H1 (cell line): Measurements from ENCODE around the gene CHI3L1. TPM values are rescaled to one million over a fixed set of nuclear protein-coding genes. Genes with fewer than 3 reads are reported as not detected.

ENCODE experiments used
- CTCF ChIA-PET: fragments of 300-600 bp; sonication (Branson Sonifier 250); formaldehyde crosslinking; loops from one replicate; lab custom pipeline; 2021; ENCODE audit not compliant: partially characterized antibody; lab: Charles Lee
- POLR2A ChIA-PET: fragments of 300-600 bp; sonication (Branson Sonifier 250); formaldehyde crosslinking; loops from one replicate; lab custom pipeline; 2021; ENCODE audit warnings: inconsistent platforms; ENCODE audit not compliant: partially characterized antibody; lab: Charles Lee
- DNase-seq, 2 experiments: peaks; one replicate each; pipeline versions ENCODE4 v3.0.0 to v3.0.0-alpha.2; 2010 to 2022; ENCODE audit warnings: low spot score in 2 of 2, low read depth in 1 of 2, mixed read lengths in 1 of 2
- FAIRE-seq: peaks from 2 replicates; lab custom pipeline; 2011; peaks lifted over from hg19 to GRCh38; lab: Jason Lieb, UNC
- H2AFZ ChIP-seq: 2 replicates; pipeline ENCODE4 v1.8.1; 2012; ENCODE audit warnings: low read length, inconsistent platforms
- H2AK5ac ChIP-seq: 2 replicates; pipeline ENCODE4 v1.6.1; 2013; ENCODE audit warnings: low read depth, low read length
- H2BK120ac ChIP-seq: replicated peaks from 2 replicates; pipeline ENCODE3; 2013; ENCODE audit warnings: low read depth, low read length, inconsistent platforms
- H2BK12ac ChIP-seq: 2 replicates; pipeline ENCODE4 v1.6.1; 2013; ENCODE audit warnings: low read depth, low read length
- H2BK15ac ChIP-seq: 2 replicates; pipeline ENCODE4 v1.6.1; 2013; ENCODE audit warnings: low read length
- H2BK20ac ChIP-seq: 2 replicates; pipeline ENCODE4 v1.6.1; 2013; ENCODE audit warnings: low read length
- H2BK5ac ChIP-seq: 2 replicates; pipeline ENCODE4 v1.6.1; 2013; ENCODE audit warnings: low read depth, low read length
- H3K14ac ChIP-seq: 2 replicates; pipeline ENCODE4 v1.6.1; 2013; ENCODE audit warnings: inconsistent platforms; ENCODE audit not compliant: insufficient read length
- H3K18ac ChIP-seq: 2 replicates; pipeline ENCODE4 v1.6.1; 2013; ENCODE audit warnings: low read length; ENCODE audit errors: extremely low read depth
- H3K23ac ChIP-seq: 2 replicates; pipeline ENCODE4 v1.6.1; 2013; ENCODE audit warnings: inconsistent platforms; ENCODE audit not compliant: insufficient read length
- H3K23me2 ChIP-seq: 2 replicates; pipeline ENCODE4 v1.6.1; 2013; ENCODE audit warnings: low read depth, low read length
- H3K27ac ChIP-seq: 2 replicates; pipeline ENCODE4 v1.6.1; 2011; ENCODE audit warnings: low read depth, low read length, inconsistent platforms
- H3K27me3 ChIP-seq, 4 experiments: replicated peaks in 1 of 4; 1 replicate in 1 of 4; 2 replicates in 3 of 4; pipeline versions ENCODE4 v1.6.1 to v1.8.1; 2011 to 2013; ENCODE audit warnings: low read length in 3 of 4, mild to moderate bottlenecking in 3 of 4, inconsistent platforms in 2 of 4, mixed read lengths in 2 of 4, moderate library complexity in 1 of 4; ENCODE audit not compliant: control insufficient read depth in 3 of 4, insufficient read depth in 3 of 4; ENCODE audit errors: extremely low read depth in 1 of 4
- H3K36me3 ChIP-seq, 4 experiments: 2 replicates each; pipeline versions ENCODE4 v1.6.1 to v1.8.1; 2011 to 2013; ENCODE audit warnings: mild to moderate bottlenecking in 4 of 4, low read length in 3 of 4, moderate library complexity in 2 of 4, control low read depth in 1 of 4, inconsistent platforms in 1 of 4; ENCODE audit not compliant: insufficient read depth in 4 of 4, control insufficient read depth in 2 of 4
- H3K4ac ChIP-seq: replicated peaks from 2 replicates; pipeline ENCODE3; 2013; ENCODE audit warnings: low read length, low read depth, mixed read lengths, inconsistent platforms; ENCODE audit not compliant: insufficient read length
- H3K4me1 ChIP-seq, 4 experiments: replicated peaks in 1 of 4; 1 replicate in 1 of 4; 2 replicates in 3 of 4; pipeline versions ENCODE4 v1.6.1 to v1.8.1; 2011 to 2013; ENCODE audit warnings: low read length in 3 of 4, inconsistent platforms in 2 of 4, mixed read lengths in 1 of 4; ENCODE audit not compliant: insufficient read depth in 4 of 4, control insufficient read depth in 3 of 4
- H3K4me2 ChIP-seq, 2 experiments: 2 replicates each; pipeline versions ENCODE4 v1.6.1 to v1.8.1; 2011 to 2013; ENCODE audit warnings: low read depth in 2 of 2, low read length in 2 of 2, control low read depth in 1 of 2, inconsistent platforms in 1 of 2, mild to moderate bottlenecking in 1 of 2; ENCODE audit not compliant: insufficient read depth in 1 of 2
- H3K4me3 ChIP-seq, 4 experiments: fragments of 200-600, 300-600 bp in 1 of 4; sonication (generic), shearing (Covaris generic), sonication (Bioruptor Twin) in 1 of 4; 2 replicates each; pipeline versions ENCODE4 v1.5.1 to v1.8.1; 2011 to 2016; ENCODE audit warnings: low read length in 4 of 4, low read depth in 3 of 4, control low read depth in 2 of 4, inconsistent platforms in 2 of 4, mild to moderate bottlenecking in 2 of 4, mixed read lengths in 1 of 4, moderate library complexity in 1 of 4; ENCODE audit not compliant: insufficient read depth in 2 of 4; ENCODE audit errors: extremely low read depth in 1 of 4
- H3K56ac ChIP-seq: replicated peaks from 2 replicates; pipeline ENCODE3; 2013; ENCODE audit warnings: low read depth, mild to moderate bottlenecking, mixed read lengths, low read length, inconsistent platforms; ENCODE audit not compliant: insufficient read length
- H3K79me1 ChIP-seq: 2 replicates; pipeline ENCODE4 v1.6.1; 2013; ENCODE audit warnings: low read depth, low read length, control low read depth
- H3K79me2 ChIP-seq, 2 experiments: 2 replicates each; pipeline versions ENCODE4 v1.6.1 to v1.8.1; 2012 to 2013; ENCODE audit warnings: low read length in 2 of 2, mild to moderate bottlenecking in 2 of 2, inconsistent platforms in 1 of 2; ENCODE audit not compliant: insufficient read depth in 2 of 2, control insufficient read depth in 1 of 2
- H3K9ac ChIP-seq, 4 experiments: replicated peaks in 1 of 4; 1 replicate in 1 of 4; 2 replicates in 3 of 4; pipeline versions ENCODE4 v1.6.1 to v1.8.1; 2011 to 2013; ENCODE audit warnings: low read depth in 3 of 4, low read length in 3 of 4, control low read depth in 2 of 4, mild to moderate bottlenecking in 2 of 4, moderate library complexity in 2 of 4, inconsistent platforms in 1 of 4; ENCODE audit errors: extremely low read depth in 1 of 4
- H3K9me3 ChIP-seq, 2 experiments: 2 replicates each; pipeline versions ENCODE4 v1.6.1 to v1.8.1; 2012 to 2013; ENCODE audit warnings: mild to moderate bottlenecking in 2 of 2, moderate library complexity in 2 of 2, control low read depth in 1 of 2, inconsistent platforms in 1 of 2, low read depth in 1 of 2, low read length in 1 of 2, mixed read lengths in 1 of 2; ENCODE audit not compliant: insufficient read depth in 2 of 2
- H4K20me1 ChIP-seq, 2 experiments: replicated peaks in 1 of 2; 2 replicates each; pipeline versions ENCODE3 to v1.8.1; 2011 to 2013; ENCODE audit warnings: inconsistent platforms in 2 of 2, low read length in 2 of 2, mild to moderate bottlenecking in 1 of 2; ENCODE audit not compliant: insufficient read depth in 2 of 2, control insufficient read depth in 1 of 2
- H4K5ac ChIP-seq: 2 replicates; pipeline ENCODE4 v1.6.1; 2013; ENCODE audit warnings: low read length, low read depth, mixed read lengths, inconsistent platforms; ENCODE audit not compliant: insufficient read length
- H4K8ac ChIP-seq: 2 replicates; pipeline ENCODE4 v1.8.0; 2013; ENCODE audit warnings: mild to moderate bottlenecking, moderate library complexity, low read length, inconsistent platforms; ENCODE audit not compliant: insufficient read depth; ENCODE audit errors: extremely low read depth
- H4K91ac ChIP-seq: replicated peaks from 2 replicates; pipeline ENCODE3; 2013; ENCODE audit warnings: low read length, mixed read lengths, inconsistent platforms; ENCODE audit not compliant: insufficient read length
- ATF2 ChIP-seq: IDR thresholded peaks from 2 replicates; pipeline ENCODE4 v1.6.1; 2012; ENCODE audit warnings: low read length, inconsistent platforms
- BCL11A ChIP-seq, 2 experiments: IDR thresholded peaks; one replicate each; pipeline ENCODE4 v1.6.1; 2011; ENCODE audit warnings: low read depth in 2 of 2, low read length in 2 of 2, mild to moderate bottlenecking in 2 of 2
- CBX8 ChIP-seq: fragments of 300-800, 300-1000 bp; sonication (generic); IDR thresholded peaks from 2 replicates; pipeline ENCODE4 v1.7.1; 2016; ENCODE audit warnings: low read depth, low read length, borderline replicate concordance
- EGR1 ChIP-seq: IDR thresholded peaks from 2 replicates; pipeline ENCODE4 v1.6.1; 2011; ENCODE audit warnings: low read depth, low read length, borderline replicate concordance
- JUND ChIP-seq: IDR thresholded peaks from 2 replicates; pipeline ENCODE4 v1.6.1; 2011; ENCODE audit warnings: mild to moderate bottlenecking, improper control_type of control experiment, low read length
- POLR2AphosphoS5 ChIP-seq: IDR thresholded peaks from 2 replicates; pipeline ENCODE4 v1.6.1; 2011; ENCODE audit warnings: low read depth, low read length
- RBBP5 ChIP-seq: IDR thresholded peaks from 2 replicates; pipeline ENCODE4 v1.7.1; 2012; ENCODE audit warnings: low read depth, mild to moderate bottlenecking, inconsistent platforms, low read length, moderate library complexity, borderline replicate concordance
- SIN3A ChIP-seq, 2 experiments: IDR thresholded peaks in 1 of 2; conservative IDR thresholded peaks in 1 of 2; 2 replicates each; pipeline ENCODE4 v1.6.1; 2011 to 2012; ENCODE audit warnings: low read length in 2 of 2, improper control_type of control experiment in 1 of 2, low read depth in 1 of 2, mild to moderate bottlenecking in 1 of 2
- SRF ChIP-seq: IDR thresholded peaks from 2 replicates; pipeline ENCODE4 v1.6.1; 2011; ENCODE audit warnings: mild to moderate bottlenecking, low read depth, low read length, moderate library complexity
- USF2 ChIP-seq: IDR thresholded peaks from 2 replicates; pipeline ENCODE4 v1.6.1; 2011; ENCODE audit warnings: low read length, improper control_type of control experiment
- WGBS, 2 experiments: shearing (Covaris generic) in 1 of 2; methylation state at CpG; one replicate each; pipeline versions ENCODE4 v1.1.6 to v1.1.7; 2013 to 2015; ENCODE audit warnings: low lambda C conversion rate in 2 of 2, mixed read lengths in 2 of 2, inconsistent platforms in 1 of 2, low coverage in 1 of 2, missing lambda C conversion rate in 1 of 2; ENCODE audit not compliant: insufficient replicate concordance in 2 of 2, insufficient coverage in 1 of 2, insufficient read length in 1 of 2; ENCODE audit errors: extremely low coverage in 1 of 2, missing lambda C conversion rate in 1 of 2; 5-methylcytosine and 5-hydroxymethylcytosine counted together
- polyA plus RNA-seq, 7 experiments: library from polyadenylated mRNA; depleted of rRNA in 3 of 7; stranded (reverse) in 5 of 7; unstranded in 2 of 7; fragments of >200 nt in 5 of 7; fragments of 200-250 nt in 2 of 7; gene quantifications; 1 replicate in 5 of 7; 2 replicates in 1 of 7; 4 replicates in 1 of 7; pipeline versions ENCODE4 v1.2.1 to v1.2.3, GENCODE V29; 2011 to 2013; ENCODE audit warnings: missing spikeins in 2 of 7, mixed read lengths in 2 of 7
- total RNA-seq: library from RNA; stranded (reverse); fragmentation: NEBNext Ultra II Directional; extraction: Animal tissue kit (Norgen Biotek cat#: 25700); gene quantifications from 2 replicates; pipeline ENCODE4 v1.2.1, GENCODE V29; 2021

The CHI3L1 gene
- total and polyA plus RNA-seq, 2 of the 8 experiments (the other 6 are each of a cell fraction or from before 2014, with no cell fraction given), result 1.0 TPM; not detected in 1

GRCh38 chr1:203144661-203145060 lies 41.8 kb downstream of the CHI3L1 start:
- no peaks in the 10 kb centered on the region for H3K79me1 ChIP-seq
- H4K8ac ChIP-seq, result no peak overlapping the region
- peaks cover 5 to 27% (median 12%) of the 10 kb centered on the region in 4 experiments for H3K4me1 ChIP-seq
- H2BK20ac ChIP-seq, result 0 out of 2 replicates have a peak overlapping the region, but pooled peaks have one; percentile 41
- H2BK15ac ChIP-seq, result peak overlapping the region; percentile 84
- no peak overlapping the region for H2BK120ac ChIP-seq
- no peak overlapping the region for H3K23ac ChIP-seq
- no peaks in the 10 kb centered on the region for H3K79me2 ChIP-seq
- H3K27me3 ChIP-seq, result no peaks in the 10 kb centered on the region
- CTCF ChIA-PET, result interaction anchor here (0.8 to 49.1 kb wide), 7 partner anchors 9 to 122 kb away, joined by 3 to 1071 read pairs (median 7); partner anchors contain the start of genes ADORA1 and PPFIA4
- H3K36me3 ChIP-seq, result no peaks in the 10 kb centered on the region
- H3K4me2 ChIP-seq, result no peak overlapping the region
- H3K4me3 ChIP-seq, result no peak overlapping the region
- H2BK5ac ChIP-seq, result no peak overlapping the region
- POLR2A ChIA-PET, result interaction anchor here (1.2 kb wide), 1 partner anchor 11 kb away, joined by 3 read pairs; no protein-coding TSS in a partner anchor
- peaks cover 0 to 5% of the 10 kb centered on the region in 2 experiments; a peak in 1 of 4 replicates for H3K9me3 ChIP-seq
- H2BK12ac ChIP-seq, result no peak overlapping the region
- 83% methylated on average over 6 of the region's 6 CpGs; no CpG with 5 or more reads in 1 of the 2 experiments for WGBS, 2 experiments
- no peaks in the 10 kb centered on the region; the same call in 1 of the 2 replicates for H3K23me2 ChIP-seq
- H3K56ac ChIP-seq, result no peak overlapping the region
- no peak overlapping the region for H4K91ac ChIP-seq
- no peak overlapping the region for H4K5ac ChIP-seq
- FAIRE-seq, result no peak
- no peak overlapping the region for H3K4ac ChIP-seq
- DNase-seq, result no peak
- H4K20me1 ChIP-seq, result no peaks in the 10 kb centered on the region
- TF ChIP-seq SIN3A (conservative IDR thresholded peaks at IDR 0.05 in 1 of 2, IDR thresholded peaks at IDR 0.05 in 1 of 2; ENCODE audit: low read depth in 1 of 2, low read length in 2 of 2) (no peak), ATF2 (no peak), USF2 (no peak), CBX8 (no peak), BCL11A (IDR thresholded peaks at IDR 0.05; ENCODE audit: low read depth in 2 of 2, low read length in 2 of 2) (no peak), RBBP5 (no peak), JUND (no peak), SRF (no peak), EGR1 (no peak), POLR2AphosphoS5 (no peak)
- H3K18ac ChIP-seq, result no peak overlapping the region; the same call in 1 of the 2 replicates
- no peak overlapping the region for H3K27ac ChIP-seq
- no peak overlapping the region for H3K14ac ChIP-seq
- H2AK5ac ChIP-seq, result no peak overlapping the region; the same call in 1 of the 2 replicates
- no peak overlapping the region for H3K9ac ChIP-seq
- H2AFZ ChIP-seq, result no peak overlapping the region
